Heart left ventricle (tissue), 16 donors: ENCODE data around the gene ZNF575. TPM values are rescaled to one million over a fixed set of nuclear protein-coding genes. Genes with fewer than 3 reads are reported as not detected.

Source experiments
- ATAC-seq, 4 donors: fragments of 200-7000 bp; cut with Tn5 transposase; one replicate each; pipeline ENCODE4 v1.9.1; 2020 to 2022; ENCODE audit warnings: moderate library complexity in 4 of 4, mild to moderate bottlenecking in 3 of 4, moderate number of reproducible peaks in 1 of 4
- DNase-seq, 5 donors: peaks; one replicate each; pipeline ENCODE4 v3.0.0-alpha.2; 2020
- H3K27ac ChIP-seq, 12 donors: fragments of 200-600 bp; sonication (generic) in 4 of 12; one replicate each; pipeline versions ENCODE4 v1.5.0 to v1.8.0; 2016 to 2022; ENCODE audit warnings: mild to moderate bottlenecking in 2 of 12
- H3K27me3 ChIP-seq, 9 donors: fragments of 200-600 bp; sonication (generic) in 2 of 9; one replicate each; pipeline versions ENCODE4 v1.5.1 to v1.8.0; 2016 to 2022; ENCODE audit warnings: mild to moderate bottlenecking in 3 of 9
- H3K36me3 ChIP-seq, 9 donors: fragments of 200-600 bp; sonication (generic) in 2 of 9; one replicate each; pipeline versions ENCODE4 v1.5.0 to v1.8.0; 2018 to 2022; ENCODE audit warnings: mild to moderate bottlenecking in 2 of 9
- H3K4me1 ChIP-seq, 12 donors: fragments of 200-600 bp; sonication (generic) in 4 of 12; one replicate each; pipeline versions ENCODE4 v1.5.0 to v1.8.0; 2016 to 2022; ENCODE audit warnings: mild to moderate bottlenecking in 3 of 12
- H3K4me3 ChIP-seq, 12 donors: fragments of 200-600 bp; sonication (generic) in 4 of 12; one replicate each; pipeline versions ENCODE4 v1.5.0 to v1.8.0; 2017 to 2022; ENCODE audit warnings: mild to moderate bottlenecking in 9 of 12, moderate library complexity in 4 of 12
- H3K9me3 ChIP-seq, 12 donors: fragments of 200-600 bp; sonication (generic) in 4 of 12; one replicate each; pipeline versions ENCODE4 v1.5.0 to v1.8.0; 2016 to 2022; ENCODE audit warnings: mild to moderate bottlenecking in 1 of 12
- CTCF ChIP-seq, 12 donors: fragments of 200-600 bp; sonication (generic) in 4 of 12; IDR thresholded peaks; one replicate each; pipeline versions ENCODE4 v1.5.0 to v1.8.0; 2018 to 2022; ENCODE audit warnings: antibody characterized with exemption in 12 of 12, mild to moderate bottlenecking in 5 of 12
- POLR2A ChIP-seq, 2 donors: fragments of 450-650 bp; IDR thresholded peaks; one replicate each; pipeline ENCODE4 v1.6.1; 2017; ENCODE audit warnings: antibody characterized with exemption in 2 of 2, mild to moderate bottlenecking in 2 of 2, moderate library complexity in 2 of 2
- WGBS, 4 donors: extraction: QIAGEN DNeasy Blood & Tissue Kit in 2 of 4; methylation state at CpG; one replicate each; pipeline versions ENCODE4 v1.1.5 to v1.1.7; 2013 to 2018; 5-methylcytosine and 5-hydroxymethylcytosine counted together
- intact Hi-C, 10 donors: fragments of 100-400 bp; cut with DNase I; formaldehyde crosslinking; loops; one replicate each; pipeline versions ENCODE4 v1.11.1 to v1.14.2; 2022
- polyA plus RNA-seq, 2 donors: library from polyadenylated mRNA; stranded (reverse); fragments of 200-250 nt; gene quantifications; one replicate each; pipeline ENCODE4 v1.2.3, GENCODE V29; 2013
- total RNA-seq, 9 donors: library from RNA; depleted of rRNA in 2 of 9; stranded (reverse); fragments of >200 nt in 2 of 9; fragmentation: NEBNext Ultra II Directional in 3 of 9; extraction: Animal tissue kit (Norgen Biotek cat#: 25700) in 3 of 9; gene quantifications; one replicate each; pipeline versions ENCODE4 v1.1.0 to v1.2.4, GENCODE V29; 2016 to 2023
- donor health status: ischemic (EF 13 %, LVEDD 7.1; RV severe dilation, severe dysfunction).
- donor health status: healthy with polysubstance abuse.
- donor health status: DM: no; HTN: yes; CAD: no.
- donor health status: DM: no; HTN: no; CAD: no.
- donor health status: ischemic (EF 25% LVEDD 6.9; RV normal size, moderate dysfunction).
- donor health status: ischemic (EF 25% LVEDD 5.7; RV mildly dilated, moderate dysfunction).
- donor health status: healthy.
- donor health status: DM: yes; HTN: yes; CAD: no.
- donor health status: ischemic (EF 35%, LVEDD 5.7; RV mildly dilated, moderate dysfunction).
- donor health status: nonischemic (EF 11% LVEDD 7.7; RV severe dilation, severe dysfunction).
- donor health status: DM: yes; HTN: yes; CAD: no.
- donor health status: PGD.
- donor health status: ischemic (EF 29% LVEDD 5.4; RV normal size, mild dysfunction).
- donor health status: nonischemic (EF 23%, LVEDD 6.1; RV moderate dilation, normal function).

The ZNF575 gene
- total and polyA plus RNA-seq, 11 donors: 0.38 to 1.9 (median 1.2) TPM; not detected in 2

- no peak overlapping the region for H3K4me3 ChIP-seq
- TF ChIP-seq CTCF (IDR thresholded peaks at IDR 0.05): peak; percentile 45 to 70 (median 56)
- TF ChIP-seq POLR2A (IDR thresholded peaks at IDR 0.05): no peak
- WGBS, 4 donors: 43 to 50% (median 46%) methylated on average over 8 of the region's 8 CpGs
- no peak overlapping the region for H3K27ac ChIP-seq
- intact Hi-C loops: loop anchor here in 5 of 10 donors (5.0 to 10.0 kb wide), 3 partner anchors 97 to 230 kb away; partner anchors contain the start of gene KCNN4 (in 1 of the 5)
- no peaks in the 10 kb centered on the region for H3K9me3 ChIP-seq
- ATAC-seq (peak in 3 of 4 donors; percentile 38 to 58 (median 50)), DNase-seq (peak in 4 of 5 donors; percentile 53 to 67 (median 58))
- H3K4me1 ChIP-seq: no peaks in the 10 kb centered on the region
- H3K27me3 ChIP-seq: no peaks in the 10 kb centered on the region
- H3K36me3 ChIP-seq: peaks cover 0 to 88% (median 64%) of the 10 kb centered on the region in 9 donors
These were observed 22.3 kb downstream of the ZNF575 start for GRCh38 chr19:43555185-43555770.

DNA sequence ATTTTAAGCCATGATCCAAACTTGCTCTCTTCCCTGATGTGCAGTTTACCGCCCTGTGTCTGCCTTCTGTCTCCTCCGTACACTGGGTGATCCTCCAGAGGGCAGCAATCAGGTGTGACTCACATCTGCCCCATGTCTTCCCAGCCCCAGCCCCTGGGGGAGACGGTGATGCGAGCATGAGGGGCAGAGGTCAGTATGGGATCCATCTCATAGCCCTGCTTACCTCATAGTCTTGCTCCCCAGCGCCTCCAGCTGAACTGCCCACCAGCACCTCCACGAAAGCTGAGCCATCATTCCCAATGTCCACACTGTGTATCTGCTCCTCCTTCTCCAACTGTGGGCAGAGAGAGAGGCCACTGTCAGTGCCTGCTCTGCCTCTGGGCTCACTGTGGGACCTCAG lies 27.7 kb downstream of the ZNF575 start:
- Histone ChIP-seq H3K27ac (no peak overlapping the region), H3K4me1 (peaks cover 0 to 30% (median 11%) of the 10 kb centered on the region in 12 donors), H3K4me3 (no peak overlapping the region), H3K27me3 (no peaks in the 10 kb centered on the region), H3K36me3 (peaks cover 0 to 51% (median 37%) of the 10 kb centered on the region in 9 donors), H3K9me3 (no peaks in the 10 kb centered on the region)
- DNase-seq (peak in 1 of 5 donors; percentile 4), ATAC-seq (no peak)
- TF ChIP-seq POLR2A (IDR thresholded peaks at IDR 0.05) (no peak), CTCF (IDR thresholded peaks at IDR 0.05) (no peak)
- intact Hi-C loops: loop anchor here in 1 of 10 donors (5.0 kb wide), 1 partner anchor 92 kb away; no protein-coding TSS in a partner anchor
- WGBS, 4 donors: 87 to 97% (median 90%) methylated on average over 5 to 6 of the region's 6 CpGs

GRCh38 chr19:43561139-43561970 lies 28.4 kb downstream of the ZNF575 start:
- H3K36me3 ChIP-seq: peaks cover 0 to 44% (median 31%) of the 10 kb centered on the region in 9 donors

More at GRCh38 chr19:43561139-43561970, 28.4 kb downstream of the ZNF575 start:
- intact Hi-C loops: loop anchor here in 1 of 10 donors (5.0 kb wide), 1 partner anchor 91 kb away; no protein-coding TSS in a partner anchor
- ATAC-seq (no peak), DNase-seq (no peak)
- 91 to 98% (median 94%) methylated on average over 12 of the region's 12 CpGs for WGBS, 4 donors
- H3K9me3 ChIP-seq: no peaks in the 10 kb centered on the region
- H3K4me1 ChIP-seq: peaks cover 0 to 30% (median 11%) of the 10 kb centered on the region in 12 donors
- no peaks in the 10 kb centered on the region for H3K27me3 ChIP-seq
- TF ChIP-seq POLR2A (IDR thresholded peaks at IDR 0.05): no peak
- no peak for TF ChIP-seq CTCF (IDR thresholded peaks at IDR 0.05)
- H3K27ac ChIP-seq: peak overlapping the region in 4 of 12 donors; percentile 68 to 90 (median 72)
- H3K4me3 ChIP-seq: no peak overlapping the region
